ENCODE results near the gene GPR39. TPM values are rescaled to one million over a fixed set of nuclear protein-coding genes. Genes with fewer than 3 reads are reported as not detected.
"Not testable (repeated sequence)": the region's sequence is repeated elsewhere in the genome, so short reads cannot be mapped to it uniquely, and the experiment has no call there.

Gene GPR39
- total RNA-seq, 1 donor from 2014 or later: not detected

DNA sequence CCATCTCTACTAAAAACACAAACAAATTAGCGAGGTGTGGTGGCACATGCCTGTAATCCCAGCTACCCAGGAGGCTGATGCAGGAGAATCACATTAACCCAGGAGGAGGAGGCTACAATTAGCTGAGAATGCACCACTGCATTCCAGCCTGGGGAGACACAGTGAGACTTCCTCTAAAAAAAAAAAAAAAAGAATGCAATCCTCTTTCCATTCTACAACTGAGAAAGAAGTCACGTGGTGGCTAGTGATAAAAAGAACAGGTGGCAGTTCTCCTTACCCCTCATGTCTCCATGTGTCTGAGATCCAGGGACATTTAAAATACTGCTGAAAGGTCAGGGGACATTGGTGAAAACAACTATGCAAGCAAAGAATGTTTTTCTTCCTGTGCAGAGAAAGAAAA lies 24.4 kb upstream of the GPR39 start:
- DNase-seq (ENCODE audit: low spot score): no peak
- H3K4me3 Mint-ChIP-seq: no peak overlapping the region
- intact Hi-C loops (cut with micrococcal nuclease): no loop called here
- no peaks in the 10 kb centered on the region for H3K27me3 Mint-ChIP-seq (ENCODE audit: insufficient read depth)
- no peak overlapping the region for H3K27ac Mint-ChIP-seq
- H3K36me3 Mint-ChIP-seq (ENCODE audit: low read depth): no peaks in the 10 kb centered on the region
- H3K4me1 Mint-ChIP-seq (ENCODE audit: low read depth): no peaks in the 10 kb centered on the region
- H3K9me3 Mint-ChIP-seq: no peaks in the 10 kb centered on the region

DNA sequence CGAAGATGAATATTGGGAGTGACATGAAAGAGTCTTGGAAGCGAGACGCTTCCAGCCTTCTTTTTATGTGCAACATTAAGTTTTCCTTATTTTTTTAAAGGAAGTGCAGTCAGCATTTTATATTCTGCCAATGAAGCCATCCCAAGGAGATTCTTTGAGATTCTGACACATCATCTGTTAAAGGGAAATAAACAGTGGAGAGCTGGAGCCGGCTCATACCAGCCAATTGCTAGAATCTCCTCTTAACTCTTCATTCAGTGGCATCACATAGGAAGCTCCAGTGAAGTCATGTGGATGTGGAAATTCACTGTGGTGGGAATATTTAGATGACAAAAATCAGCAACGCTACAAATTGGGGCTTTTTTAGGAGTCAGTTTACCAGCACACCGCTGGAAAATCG lies 23.7 kb upstream of the GPR39 start:
- H3K36me3 Mint-ChIP-seq (ENCODE audit: low read depth): no peaks in the 10 kb centered on the region
- H3K4me1 Mint-ChIP-seq (ENCODE audit: low read depth): no peaks in the 10 kb centered on the region
- no peak overlapping the region for H3K27ac Mint-ChIP-seq
- H3K27me3 Mint-ChIP-seq (ENCODE audit: insufficient read depth): no peaks in the 10 kb centered on the region
- no peaks in the 10 kb centered on the region for H3K9me3 Mint-ChIP-seq
- no peak overlapping the region for H3K4me3 Mint-ChIP-seq
- DNase-seq (ENCODE audit: low spot score): no peak
- intact Hi-C loops (cut with micrococcal nuclease): no loop called here

DNA sequence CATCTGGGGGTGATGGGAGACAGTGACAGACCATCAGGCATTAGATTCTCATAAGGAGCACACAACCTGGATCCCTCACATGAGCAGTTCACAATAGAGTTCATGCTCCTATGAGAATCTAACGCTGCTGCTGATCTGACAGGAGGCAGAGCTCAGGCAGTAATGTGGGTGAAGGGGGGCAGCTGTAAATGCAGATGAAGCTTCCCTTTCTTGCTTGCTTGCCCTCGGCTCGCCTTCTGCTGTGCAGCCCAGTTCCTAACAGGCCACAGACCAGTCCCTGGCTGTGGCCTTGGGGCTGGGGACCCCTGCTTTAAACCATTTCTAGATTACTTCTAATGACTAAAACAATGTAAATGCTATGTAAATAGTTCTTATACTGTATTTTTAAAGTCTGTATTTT lies 19.6 kb upstream of the GPR39 start:
- H3K27ac Mint-ChIP-seq; DNase-seq (ENCODE audit: low spot score); H3K36me3 Mint-ChIP-seq (ENCODE audit: low read depth); H3K4me1 Mint-ChIP-seq (ENCODE audit: low read depth); H3K27me3 Mint-ChIP-seq (ENCODE audit: insufficient read depth); intact Hi-C loops (cut with micrococcal nuclease); H3K9me3 Mint-ChIP-seq; H3K4me3 Mint-ChIP-seq: not testable (repeated sequence)

DNA sequence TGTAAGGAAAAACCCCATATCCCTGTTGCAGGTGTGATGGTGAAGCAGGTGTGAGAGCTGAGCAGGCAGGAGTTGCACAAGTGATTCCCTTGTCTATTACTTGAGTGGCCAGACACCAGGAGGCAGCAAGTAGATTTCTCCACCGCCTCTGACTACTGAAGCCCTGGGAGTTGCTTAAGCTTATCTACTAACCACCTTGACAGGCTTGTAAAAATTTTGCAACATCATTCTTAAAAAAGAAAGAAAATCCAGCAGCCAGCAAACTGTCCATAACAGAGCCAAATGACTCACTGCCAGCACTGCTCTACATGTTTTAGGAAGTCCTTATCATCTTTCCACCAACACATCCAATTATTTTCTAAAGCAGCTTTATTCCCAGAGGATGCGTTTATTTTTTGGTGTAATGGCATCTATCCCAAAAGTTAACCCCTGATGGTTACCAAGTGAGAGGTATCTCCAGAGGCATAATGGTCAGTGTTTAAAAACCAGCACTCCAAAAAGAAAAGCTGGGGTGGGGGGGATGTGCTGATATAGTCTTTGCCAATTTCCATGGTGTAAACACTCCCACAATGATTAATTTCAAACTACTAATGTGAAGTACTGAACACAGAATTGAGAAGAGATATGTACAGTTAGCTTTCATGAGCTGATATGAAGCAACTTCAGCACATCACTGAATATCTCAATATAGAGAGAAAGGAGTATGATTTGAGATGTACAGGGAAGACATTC lies 16.3 kb upstream of the GPR39 start:
- Mint-ChIP-seq H3K27me3 (ENCODE audit: insufficient read depth) (no peaks in the 10 kb centered on the region), H3K9me3 (no peaks in the 10 kb centered on the region), H3K4me3 (no peak overlapping the region)

DNA sequence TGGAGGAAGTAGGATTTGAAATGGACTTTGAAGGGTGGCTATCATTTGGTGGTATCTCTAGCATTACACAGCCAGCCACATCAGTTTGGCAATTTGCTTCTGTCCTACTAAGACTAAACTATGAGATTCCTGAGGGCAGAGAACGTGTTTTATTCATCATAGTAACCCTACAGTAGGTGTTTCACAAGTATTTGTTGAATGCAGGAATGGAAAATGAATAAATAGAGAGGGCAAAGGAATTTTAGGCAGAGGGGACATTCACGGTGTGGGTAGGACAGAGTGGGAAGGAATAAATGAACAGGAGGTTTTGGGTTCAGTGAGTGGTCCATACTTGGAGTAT lies 15.7 kb upstream of the GPR39 start:
- H3K4me3 Mint-ChIP-seq: no peak overlapping the region
- no peaks in the 10 kb centered on the region for H3K27me3 Mint-ChIP-seq (ENCODE audit: insufficient read depth)
- no peaks in the 10 kb centered on the region for H3K36me3 Mint-ChIP-seq (ENCODE audit: low read depth)
- H3K9me3 Mint-ChIP-seq: no peaks in the 10 kb centered on the region
- intact Hi-C loops (cut with micrococcal nuclease): no loop called here
- no peaks in the 10 kb centered on the region for H3K4me1 Mint-ChIP-seq (ENCODE audit: low read depth)
- H3K27ac Mint-ChIP-seq: no peak overlapping the region
- no peak for DNase-seq (ENCODE audit: low spot score)

More for the DNA sequence above, 16.3 kb upstream of the GPR39 start:
- DNase-seq (ENCODE audit: low spot score): no peak
- intact Hi-C loops (cut with micrococcal nuclease): no loop called here
- no peaks in the 10 kb centered on the region for H3K36me3 Mint-ChIP-seq (ENCODE audit: low read depth)
- no peaks in the 10 kb centered on the region for H3K4me1 Mint-ChIP-seq (ENCODE audit: low read depth)
- H3K27ac Mint-ChIP-seq: no peak overlapping the region

DNA sequence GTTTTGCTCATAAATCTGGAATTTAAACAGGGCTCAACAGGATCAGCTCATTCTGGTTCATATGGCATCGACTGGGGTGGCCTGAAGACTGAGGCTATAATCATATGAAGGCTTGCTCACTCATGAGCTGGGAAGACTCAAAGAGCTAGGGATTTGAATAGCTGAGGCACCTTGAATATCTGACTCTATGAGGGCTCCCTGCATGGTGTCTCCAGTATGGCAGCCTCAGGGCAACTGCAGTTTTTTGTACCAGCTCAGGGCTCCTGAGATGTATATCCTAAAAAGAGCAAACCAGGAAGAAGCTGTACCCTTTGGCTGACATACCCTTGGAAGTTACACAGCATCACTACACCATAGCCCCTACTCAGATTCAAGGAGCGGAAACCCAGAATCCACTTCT lies 15.3 kb upstream of the GPR39 start:
- H3K4me1 Mint-ChIP-seq (ENCODE audit: low read depth): no peaks in the 10 kb centered on the region
- H3K36me3 Mint-ChIP-seq (ENCODE audit: low read depth): no peaks in the 10 kb centered on the region
- no peak overlapping the region for H3K4me3 Mint-ChIP-seq
- no peaks in the 10 kb centered on the region for H3K9me3 Mint-ChIP-seq
- no peaks in the 10 kb centered on the region for H3K27me3 Mint-ChIP-seq (ENCODE audit: insufficient read depth)
- intact Hi-C loops (cut with micrococcal nuclease): no loop called here
- no peak for DNase-seq (ENCODE audit: low spot score)
- H3K27ac Mint-ChIP-seq: no peak overlapping the region

DNA sequence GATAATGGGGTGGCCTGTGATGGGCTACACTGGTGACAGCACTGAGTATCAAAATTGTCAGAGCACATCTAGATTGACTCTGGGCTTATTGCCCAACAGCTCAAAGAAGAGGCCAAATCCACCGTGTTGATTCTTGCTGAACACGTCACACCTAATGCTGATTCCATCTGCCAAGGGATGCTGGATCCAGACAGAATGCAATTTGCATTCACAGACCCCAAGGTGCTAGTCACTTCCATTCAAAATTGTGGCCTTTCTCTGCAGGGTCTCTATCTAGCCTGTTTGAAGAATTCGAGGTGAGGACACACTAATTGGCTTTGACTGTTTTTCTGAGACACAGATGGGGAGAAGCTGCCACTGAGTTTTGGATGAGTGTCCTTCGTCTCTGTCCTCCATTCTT lies 13.5 kb upstream of the GPR39 start:
- no peak for DNase-seq (ENCODE audit: low spot score)
- H3K27ac Mint-ChIP-seq: no peak overlapping the region
- H3K9me3 Mint-ChIP-seq: no peaks in the 10 kb centered on the region
- H3K27me3 Mint-ChIP-seq (ENCODE audit: insufficient read depth): no peaks in the 10 kb centered on the region
- H3K4me3 Mint-ChIP-seq: no peak overlapping the region
- no peaks in the 10 kb centered on the region for H3K36me3 Mint-ChIP-seq (ENCODE audit: low read depth)
- no peaks in the 10 kb centered on the region for H3K4me1 Mint-ChIP-seq (ENCODE audit: low read depth)
- intact Hi-C loops (cut with micrococcal nuclease): no loop called here

DNA sequence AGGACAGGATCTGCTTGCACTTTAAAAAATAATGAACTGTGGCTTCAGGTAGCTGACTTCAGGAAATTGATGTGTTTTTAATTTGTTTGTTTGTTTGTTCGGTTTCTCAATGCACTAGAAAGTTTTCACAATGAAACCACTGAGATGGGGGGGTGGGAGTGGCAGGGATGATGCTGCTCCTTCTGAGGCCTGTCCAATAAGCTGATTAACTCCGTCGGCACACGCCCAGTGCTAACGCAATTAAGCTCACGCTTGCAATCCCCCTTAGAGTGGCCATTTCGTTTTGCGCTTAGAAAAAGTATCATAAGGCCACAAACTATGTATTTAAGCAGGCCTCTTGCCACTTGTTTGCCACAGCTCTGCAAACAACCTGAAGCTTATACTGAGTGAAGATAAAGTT lies 12.5 kb upstream of the GPR39 start:
- Mint-ChIP-seq H3K27ac (no peak overlapping the region), H3K4me1 (ENCODE audit: low read depth) (no peaks in the 10 kb centered on the region), H3K4me3 (no peak overlapping the region), H3K9me3 (no peaks in the 10 kb centered on the region), H3K36me3 (ENCODE audit: low read depth) (no peaks in the 10 kb centered on the region), H3K27me3 (ENCODE audit: insufficient read depth) (no peaks in the 10 kb centered on the region)
- intact Hi-C loops (cut with micrococcal nuclease): no loop called here
- DNase-seq (ENCODE audit: low spot score): no peak

DNA sequence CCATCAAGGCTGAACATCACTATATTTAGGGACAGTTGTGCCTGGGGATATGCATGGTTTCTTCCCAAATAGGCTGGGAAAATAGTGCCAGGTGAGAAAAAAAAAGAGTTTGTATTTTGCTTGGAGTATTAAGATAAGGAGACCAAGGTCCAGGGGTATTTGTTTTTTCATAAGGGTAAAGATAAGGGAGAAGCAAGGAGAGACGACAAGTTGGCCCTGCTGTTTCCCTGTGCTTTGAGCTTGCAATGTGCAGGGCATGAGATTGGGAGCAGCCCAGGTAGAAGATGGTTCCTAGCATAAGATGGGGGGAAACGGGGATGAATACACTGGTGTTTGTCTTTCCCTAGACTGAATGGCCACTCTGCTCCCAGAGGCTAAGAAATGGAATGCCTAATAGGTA lies 8.8 kb upstream of the GPR39 start:
- H3K4me1 Mint-ChIP-seq (ENCODE audit: low read depth): no peaks in the 10 kb centered on the region
- intact Hi-C loops (cut with micrococcal nuclease): no loop called here
- H3K4me3 Mint-ChIP-seq: no peak overlapping the region
- H3K27me3 Mint-ChIP-seq (ENCODE audit: insufficient read depth): no peaks in the 10 kb centered on the region
- DNase-seq (ENCODE audit: low spot score): no peak
- H3K36me3 Mint-ChIP-seq (ENCODE audit: low read depth): no peaks in the 10 kb centered on the region
- H3K27ac Mint-ChIP-seq: no peak overlapping the region
- no peaks in the 10 kb centered on the region for H3K9me3 Mint-ChIP-seq

DNA sequence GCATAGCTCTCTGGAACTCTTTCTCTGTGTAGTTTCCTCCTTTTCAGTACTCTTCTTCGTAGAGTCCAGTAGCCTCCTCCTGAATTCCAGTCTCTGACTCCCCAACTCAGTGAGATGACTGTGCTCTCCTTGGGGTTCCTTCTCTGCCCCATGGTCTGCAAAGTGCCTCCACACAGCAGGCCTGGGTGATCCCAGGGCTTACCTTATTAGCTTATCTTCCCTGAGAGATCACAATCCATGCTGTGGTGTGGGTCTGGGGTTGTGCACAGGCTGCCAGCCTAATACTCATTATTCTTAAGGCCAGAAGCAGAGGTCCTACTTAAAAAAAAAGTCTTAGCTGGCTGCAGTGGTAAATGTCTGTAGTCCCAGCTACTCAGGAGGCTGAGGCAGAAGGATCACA lies 4.6 kb upstream of the GPR39 start:
- Mint-ChIP-seq H3K4me3 (no peak overlapping the region), H3K27me3 (ENCODE audit: insufficient read depth) (peaks cover 11% of the 10 kb centered on the region), H3K27ac (no peak overlapping the region), H3K36me3 (ENCODE audit: low read depth) (no peaks in the 10 kb centered on the region), H3K4me1 (ENCODE audit: low read depth) (no peaks in the 10 kb centered on the region), H3K9me3 (no peaks in the 10 kb centered on the region)
- intact Hi-C loops (cut with micrococcal nuclease): no loop called here
- no peak for DNase-seq (ENCODE audit: low spot score)

DNA sequence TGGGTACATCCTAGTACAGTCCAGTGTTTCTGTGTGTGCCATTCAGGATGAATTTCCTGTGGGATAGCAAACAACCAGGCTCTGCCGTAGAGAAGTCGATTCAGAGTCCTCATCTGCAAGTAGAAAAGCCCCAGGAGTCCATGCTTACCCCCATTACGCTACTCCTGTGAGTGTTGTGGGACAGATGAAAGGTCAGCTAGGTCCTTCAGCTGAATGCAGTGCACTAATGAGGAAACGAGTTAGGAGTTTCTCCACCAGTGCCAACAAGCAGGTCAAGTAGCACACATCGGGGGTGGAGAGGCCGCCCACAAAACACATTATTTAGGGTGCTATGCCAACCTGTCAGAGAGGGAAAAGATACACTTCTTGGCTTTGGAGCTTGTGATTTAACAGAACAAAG lies 2.5 kb upstream of the GPR39 start:
- Mint-ChIP-seq H3K4me3 (no peak overlapping the region), H3K9me3 (no peaks in the 10 kb centered on the region), H3K4me1 (ENCODE audit: low read depth) (no peaks in the 10 kb centered on the region), H3K27me3 (ENCODE audit: insufficient read depth) (peaks cover 11% of the 10 kb centered on the region), H3K36me3 (ENCODE audit: low read depth) (no peaks in the 10 kb centered on the region), H3K27ac (no peak overlapping the region)
- intact Hi-C loops (cut with micrococcal nuclease): no loop called here
- no peak for DNase-seq (ENCODE audit: low spot score)

DNA sequence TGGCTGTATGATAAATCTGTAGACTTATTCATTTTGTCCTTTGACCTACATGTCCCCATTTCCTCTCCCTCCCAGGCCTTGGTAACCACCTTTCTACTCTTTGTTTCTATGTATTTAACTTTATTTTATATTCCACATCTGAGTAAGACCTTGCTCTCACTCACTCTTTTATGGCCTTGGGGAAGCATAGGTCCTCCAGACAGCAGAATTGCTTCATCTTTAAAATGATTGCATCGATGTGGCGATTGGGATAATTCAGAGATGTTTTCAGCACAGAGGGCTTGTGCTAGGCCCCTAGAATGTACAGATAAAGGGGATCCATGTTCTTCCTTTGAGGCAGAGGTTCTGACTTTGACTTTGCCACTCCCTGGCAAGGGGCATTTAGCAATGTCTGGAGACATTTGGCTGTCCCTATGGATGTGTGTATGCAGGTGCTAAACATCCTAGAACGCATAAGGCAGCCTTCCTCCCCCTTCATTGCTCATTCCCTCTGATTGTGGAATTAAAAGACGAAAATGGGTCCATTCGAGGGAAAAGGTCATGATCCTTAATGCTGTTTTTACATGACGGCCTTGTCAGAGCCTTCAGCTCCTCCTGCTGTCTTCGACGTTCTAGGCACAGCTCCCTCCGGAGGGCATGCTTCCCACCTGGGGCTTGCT lies 1.2 kb upstream of the GPR39 start:
- intact Hi-C loops (cut with micrococcal nuclease): no loop called here
- Mint-ChIP-seq H3K4me3 (no peak overlapping the region), H3K27me3 (ENCODE audit: insufficient read depth) (peaks cover 11% of the 10 kb centered on the region), H3K9me3 (no peaks in the 10 kb centered on the region), H3K36me3 (ENCODE audit: low read depth) (no peaks in the 10 kb centered on the region), H3K27ac (no peak overlapping the region), H3K4me1 (ENCODE audit: low read depth) (no peaks in the 10 kb centered on the region)
- DNase-seq (ENCODE audit: low spot score): no peak

DNA sequence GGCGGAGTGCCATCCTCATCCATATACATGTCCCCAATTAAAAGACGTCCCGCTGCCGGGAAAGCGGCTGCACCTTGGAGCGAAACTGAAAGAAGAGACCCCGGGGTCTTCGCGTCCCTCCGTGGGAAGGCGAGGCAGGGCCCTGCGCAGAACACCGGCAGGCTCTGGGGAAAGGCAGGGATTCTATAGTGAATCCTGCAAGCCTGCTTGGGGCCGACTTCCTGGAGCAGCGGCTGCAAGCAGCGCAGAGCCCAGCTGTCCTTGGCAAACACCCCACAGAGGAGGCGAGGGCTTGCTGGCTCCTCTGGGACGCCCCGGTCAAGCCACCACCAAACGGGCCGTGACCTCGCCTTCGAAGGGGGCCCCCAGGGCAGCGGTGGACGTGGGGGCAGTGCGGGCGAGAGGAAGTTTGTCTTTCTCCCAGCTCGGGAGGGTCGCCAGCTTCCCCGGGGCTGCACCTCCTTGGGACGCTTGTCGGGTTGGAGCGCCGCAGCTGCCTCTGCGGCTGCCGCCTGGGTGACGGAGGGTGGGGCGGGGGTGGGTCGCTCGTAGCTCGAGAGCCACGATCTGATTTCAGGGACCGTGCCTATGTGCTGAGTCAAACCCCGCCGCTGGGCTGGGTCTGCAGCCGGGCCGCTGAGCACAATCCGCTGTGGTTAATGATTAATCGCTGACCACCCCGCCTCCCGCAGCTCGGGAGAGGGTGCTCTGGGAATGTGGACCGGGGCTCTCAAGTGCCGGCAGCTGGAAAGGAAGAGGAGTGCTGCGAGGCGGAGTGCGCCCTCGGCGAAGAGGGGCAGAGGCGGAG lies 486 bp upstream of the GPR39 start:
- DNase-seq (ENCODE audit: low spot score): no peak
- H3K27me3 Mint-ChIP-seq (ENCODE audit: insufficient read depth): peaks cover 11% of the 10 kb centered on the region
- intact Hi-C loops (cut with micrococcal nuclease): no loop called here
- H3K27ac Mint-ChIP-seq: no peak overlapping the region
- no peak overlapping the region for H3K4me3 Mint-ChIP-seq
- no peaks in the 10 kb centered on the region for H3K36me3 Mint-ChIP-seq (ENCODE audit: low read depth)
- no peaks in the 10 kb centered on the region for H3K9me3 Mint-ChIP-seq
- no peaks in the 10 kb centered on the region for H3K4me1 Mint-ChIP-seq (ENCODE audit: low read depth)

All from activated T-helper 1 cell treated with anti-CD3 and anti-CD28 coated beads, Interleukin-12 subunit alpha, Interleukin-12 subunit beta, Interleukin-2, Interleukin-4 antibody, amounts not matched to agents 30 ng/mL and 10 ng/mL and 1 ng/mL, durations not matched to agents 14 hours and 24 hours and 36 hours (primary cell).